Parathyroid adenoma (tissue), 2 donors: ENCODE data around the gene MYL1.

Experiments used
- H2AFZ ChIP-seq: fragments of 300-600 bp; sonication (generic); one replicate; pipeline ENCODE4 v1.7.0; 2017; ENCODE audit warnings: antibody characterized with exemption, mild to moderate bottlenecking
- H3K27ac ChIP-seq: fragments of 300-600 bp; sonication (generic); one replicate; pipeline ENCODE4 v1.7.0; 2017
- H3K27me3 ChIP-seq: fragments of 300-600 bp; sonication (generic); one replicate; pipeline ENCODE4 v1.7.0; 2017; ENCODE audit warnings: low read length; ENCODE audit not compliant: control insufficient read depth, insufficient read depth
- H3K36me3 ChIP-seq: fragments of 300-600 bp; sonication (generic); one replicate; pipeline ENCODE4 v1.7.0; 2017; ENCODE audit warnings: low read length; ENCODE audit not compliant: control insufficient read depth, insufficient read depth
- H3K4me1 ChIP-seq: fragments of 300-600 bp; sonication (generic); one replicate; pipeline ENCODE4 v1.7.0; 2017; ENCODE audit warnings: control low read depth
- H3K4me2 ChIP-seq: fragments of 300-600 bp; sonication (generic); one replicate; pipeline ENCODE4 v1.7.0; 2017; ENCODE audit warnings: low read length
- H3K4me3 ChIP-seq: fragments of 300-600 bp; sonication (generic); one replicate; pipeline ENCODE4 v1.7.0; 2017; ENCODE audit warnings: low read depth, low read length
- H3K79me2 ChIP-seq: fragments of 300-600 bp; sonication (generic); one replicate; pipeline ENCODE4 v1.7.0; 2017; ENCODE audit warnings: control low read depth
- H3K9ac ChIP-seq: fragments of 300-600 bp; sonication (generic); one replicate; pipeline ENCODE4 v1.7.0; 2017; ENCODE audit warnings: mild to moderate bottlenecking
- H3K9me3 ChIP-seq: fragments of 300-600 bp; sonication (generic); one replicate; pipeline ENCODE4 v1.7.0; 2017; ENCODE audit warnings: low read length; ENCODE audit not compliant: control insufficient read depth
- TF ChIP-seq, protein P1 (sequence below): fragments of 300-600 bp; sonication (generic); IDR thresholded peaks from one replicate; pipeline ENCODE4 v1.7.0; 2017; ENCODE audit warnings: antibody characterized with exemption, mild to moderate bottlenecking
- donor health status: primary hyperparathyroidism.

The MYL1 gene

DNA sequence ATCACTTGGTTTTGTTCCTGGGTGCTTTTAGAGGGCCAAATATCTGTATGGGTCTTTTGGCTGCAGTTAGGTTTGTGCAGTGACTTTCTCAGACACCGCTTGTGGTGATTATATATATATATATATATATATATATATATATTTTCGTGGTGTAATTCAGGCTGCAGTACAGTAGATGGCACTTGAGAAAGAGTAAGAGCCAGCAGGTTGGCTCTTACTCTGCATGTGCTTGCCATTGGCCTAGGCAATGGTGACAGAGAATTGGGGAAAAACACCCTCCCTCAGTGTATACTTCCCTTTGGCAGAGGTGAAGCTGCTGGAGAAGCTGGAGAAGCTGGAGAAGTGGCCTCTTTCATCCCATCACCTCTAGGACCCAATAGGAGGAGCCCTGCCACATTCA lies 22.2 kb upstream of the MYL1 start:
- TF ChIP-seq, protein P1, sequence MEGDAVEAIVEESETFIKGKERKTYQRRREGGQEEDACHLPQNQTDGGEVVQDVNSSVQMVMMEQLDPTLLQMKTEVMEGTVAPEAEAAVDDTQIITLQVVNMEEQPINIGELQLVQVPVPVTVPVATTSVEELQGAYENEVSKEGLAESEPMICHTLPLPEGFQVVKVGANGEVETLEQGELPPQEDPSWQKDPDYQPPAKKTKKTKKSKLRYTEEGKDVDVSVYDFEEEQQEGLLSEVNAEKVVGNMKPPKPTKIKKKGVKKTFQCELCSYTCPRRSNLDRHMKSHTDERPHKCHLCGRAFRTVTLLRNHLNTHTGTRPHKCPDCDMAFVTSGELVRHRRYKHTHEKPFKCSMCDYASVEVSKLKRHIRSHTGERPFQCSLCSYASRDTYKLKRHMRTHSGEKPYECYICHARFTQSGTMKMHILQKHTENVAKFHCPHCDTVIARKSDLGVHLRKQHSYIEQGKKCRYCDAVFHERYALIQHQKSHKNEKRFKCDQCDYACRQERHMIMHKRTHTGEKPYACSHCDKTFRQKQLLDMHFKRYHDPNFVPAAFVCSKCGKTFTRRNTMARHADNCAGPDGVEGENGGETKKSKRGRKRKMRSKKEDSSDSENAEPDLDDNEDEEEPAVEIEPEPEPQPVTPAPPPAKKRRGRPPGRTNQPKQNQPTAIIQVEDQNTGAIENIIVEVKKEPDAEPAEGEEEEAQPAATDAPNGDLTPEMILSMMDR: no peak
- peaks cover 15% of the 10 kb centered on the region for H3K79me2 ChIP-seq

DNA sequence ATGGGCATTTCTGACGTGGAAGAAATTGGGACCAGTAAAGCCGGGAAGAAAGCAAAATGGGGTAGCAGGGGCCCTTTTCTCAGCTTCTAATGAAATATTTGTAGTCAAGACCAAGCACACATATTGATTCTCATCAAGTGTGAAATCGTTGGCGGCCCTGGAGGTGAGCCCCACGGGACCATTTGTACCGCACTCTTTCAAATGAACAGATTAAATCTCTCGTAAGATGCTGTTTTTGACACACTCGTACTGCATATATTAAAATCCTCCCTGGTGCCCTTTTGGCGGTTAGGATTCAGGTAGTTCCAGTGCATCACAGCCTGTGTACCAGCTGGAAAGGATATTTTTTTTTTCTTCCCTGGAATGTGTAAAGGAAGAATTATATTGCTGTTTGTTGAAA lies 9.9 kb upstream of the MYL1 start:
- no peak overlapping the region for H3K4me3 ChIP-seq
- H3K4me2 ChIP-seq: no peak overlapping the region
- H3K4me1 ChIP-seq: no peaks in the 10 kb centered on the region
- H2AFZ ChIP-seq: no peak overlapping the region
- TF ChIP-seq, protein P1: no peak
- H3K79me2 ChIP-seq: no peaks in the 10 kb centered on the region
- no peak overlapping the region for H3K27ac ChIP-seq
- no peak overlapping the region for H3K9ac ChIP-seq
- H3K27me3 ChIP-seq: no peaks in the 10 kb centered on the region
- no peaks in the 10 kb centered on the region for H3K9me3 ChIP-seq
- no peaks in the 10 kb centered on the region for H3K36me3 ChIP-seq

More for the DNA sequence above, 22.2 kb upstream of the MYL1 start:
- Histone ChIP-seq H2AFZ (no peak overlapping the region), H3K27ac (no peak overlapping the region), H3K4me1 (no peaks in the 10 kb centered on the region), H3K4me3 (no peak overlapping the region), H3K9ac (no peak overlapping the region), H3K9me3 (no peaks in the 10 kb centered on the region), H3K4me2 (no peak overlapping the region), H3K36me3 (no peaks in the 10 kb centered on the region), H3K27me3 (no peaks in the 10 kb centered on the region)

DNA sequence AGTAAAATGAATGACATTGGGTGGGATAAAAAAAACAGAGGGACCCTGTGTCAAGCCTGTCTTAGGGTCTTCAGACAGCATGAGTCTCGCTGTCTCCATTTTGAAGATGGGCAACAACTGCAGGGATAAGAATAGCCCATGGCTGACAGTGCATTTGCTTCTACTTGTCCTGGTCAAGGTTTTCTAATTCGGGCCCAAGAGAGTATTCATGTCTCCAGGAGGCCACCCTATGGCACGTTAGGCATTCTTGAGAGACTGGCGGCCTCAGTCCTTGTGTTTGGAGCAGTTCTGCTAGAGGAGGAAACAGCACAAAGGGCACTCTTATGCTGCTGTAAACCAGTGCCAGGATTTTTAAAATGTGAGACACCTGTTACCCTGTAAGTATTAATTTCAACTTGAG lies 9.5 kb upstream of the MYL1 start:
- H3K4me1 ChIP-seq: no peaks in the 10 kb centered on the region
- H3K4me3 ChIP-seq: no peak overlapping the region
- H3K9me3 ChIP-seq: no peaks in the 10 kb centered on the region
- no peaks in the 10 kb centered on the region for H3K79me2 ChIP-seq
- H3K9ac ChIP-seq: no peak overlapping the region
- no peaks in the 10 kb centered on the region for H3K27me3 ChIP-seq
- no peak overlapping the region for H2AFZ ChIP-seq
- H3K36me3 ChIP-seq: no peaks in the 10 kb centered on the region
- TF ChIP-seq, protein P1: no peak
- no peak overlapping the region for H3K4me2 ChIP-seq
- H3K27ac ChIP-seq: no peak overlapping the region

DNA sequence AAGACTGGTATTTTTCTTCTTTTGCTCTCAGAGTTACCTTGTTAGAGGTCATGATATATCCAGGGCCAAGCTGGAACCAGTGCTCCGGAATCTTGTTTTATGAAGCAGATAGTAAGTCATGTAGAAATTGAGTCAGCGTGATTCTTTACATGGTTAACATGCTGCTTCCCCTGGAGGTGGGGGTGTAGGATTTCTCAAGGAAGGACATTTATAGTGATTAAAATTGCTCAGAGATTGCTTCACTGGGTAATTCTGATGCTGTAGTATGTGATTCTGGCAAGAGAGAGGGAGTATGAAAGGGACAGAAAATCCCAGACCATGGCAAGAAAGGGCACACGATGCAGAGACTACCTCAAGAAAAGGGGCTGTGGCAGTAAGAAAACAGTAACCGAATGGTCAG lies 8.0 kb upstream of the MYL1 start:
- TF ChIP-seq, protein P1: no peak
- H3K4me2 ChIP-seq: no peak overlapping the region
- H3K79me2 ChIP-seq: no peaks in the 10 kb centered on the region
- no peak overlapping the region for H3K9ac ChIP-seq
- H3K9me3 ChIP-seq: no peaks in the 10 kb centered on the region
- H3K36me3 ChIP-seq: no peaks in the 10 kb centered on the region
- H3K27me3 ChIP-seq: no peaks in the 10 kb centered on the region
- no peak overlapping the region for H3K27ac ChIP-seq
- no peaks in the 10 kb centered on the region for H3K4me1 ChIP-seq
- H3K4me3 ChIP-seq: no peak overlapping the region
- H2AFZ ChIP-seq: no peak overlapping the region

DNA sequence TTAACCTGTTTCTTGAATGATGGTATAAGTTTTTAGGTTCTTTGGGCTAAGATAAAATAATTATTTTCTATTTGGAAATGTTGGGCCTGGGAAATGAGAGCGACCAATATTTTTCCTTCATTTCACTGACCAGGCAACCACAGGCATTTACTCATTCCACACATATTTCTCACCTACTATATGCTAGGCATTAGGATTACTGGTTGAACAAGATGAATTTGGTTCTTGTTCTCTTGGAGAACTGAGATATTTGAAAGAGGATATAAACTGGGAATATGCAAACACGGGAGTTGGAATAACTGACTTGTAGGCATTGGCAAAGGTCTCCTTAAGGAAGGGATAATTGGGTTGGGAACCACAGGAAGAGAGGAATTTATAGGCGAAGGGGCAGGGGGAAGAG lies 3.9 kb upstream of the MYL1 start:
- Histone ChIP-seq H3K4me3 (no peak overlapping the region), H3K4me1 (no peaks in the 10 kb centered on the region), H3K9ac (no peak overlapping the region), H3K27me3 (no peaks in the 10 kb centered on the region), H3K4me2 (no peak overlapping the region), H3K9me3 (no peaks in the 10 kb centered on the region), H3K36me3 (no peaks in the 10 kb centered on the region), H3K79me2 (no peaks in the 10 kb centered on the region), H2AFZ (no peak overlapping the region), H3K27ac (no peak overlapping the region)
- TF ChIP-seq, protein P1: no peak
